HG03095 (cell line): ENCODE results near the gene C16orf78.

ENCODE experiments used
- ATAC-seq: cut with Tn5 transposase; IDR thresholded peaks from one replicate; pipeline ENCODE4 v1.9.1; 2021; ENCODE audit warnings: moderate library complexity; ENCODE audit not compliant: unreplicated experiment

C16orf78 gene, protein sequence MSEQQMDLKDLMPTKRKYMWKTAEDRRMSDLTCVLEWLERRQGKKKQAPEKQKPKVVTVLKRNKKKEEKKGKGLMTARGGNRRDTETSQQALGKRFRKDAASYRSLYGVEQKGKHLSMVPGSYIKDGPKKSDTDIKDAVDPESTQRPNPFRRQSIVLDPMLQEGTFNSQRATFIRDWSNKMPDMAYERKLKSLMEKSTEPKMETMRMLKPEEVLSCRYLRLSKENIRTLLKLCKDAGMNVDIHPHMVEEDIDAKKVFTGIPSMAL

DNA sequence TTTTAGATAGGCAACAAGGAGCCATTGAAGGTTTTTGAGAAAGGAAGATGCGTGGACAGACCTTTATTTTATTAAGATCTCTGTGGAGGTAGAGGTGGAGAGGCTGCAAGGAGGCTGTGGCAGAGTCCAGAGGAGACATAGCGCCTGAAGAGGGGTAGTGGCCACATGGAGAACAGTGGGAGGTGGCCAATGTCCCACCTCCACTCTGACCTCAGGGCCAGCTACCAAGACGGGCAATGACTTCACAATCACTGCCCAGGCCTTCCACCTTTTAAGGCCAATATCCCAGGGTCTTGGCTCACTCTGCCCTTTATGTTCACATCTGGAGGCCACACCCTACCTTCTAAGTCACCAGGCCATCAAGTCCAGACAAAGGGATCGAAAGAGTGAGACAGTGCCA is at the start of gene C16orf78:
C16orf78 (plus strand) TSS at position 301 of the 400 bp plus-strand sequence. CDS start 136 bp downstream, outside the sequence.
- no peak for ATAC-seq

DNA sequence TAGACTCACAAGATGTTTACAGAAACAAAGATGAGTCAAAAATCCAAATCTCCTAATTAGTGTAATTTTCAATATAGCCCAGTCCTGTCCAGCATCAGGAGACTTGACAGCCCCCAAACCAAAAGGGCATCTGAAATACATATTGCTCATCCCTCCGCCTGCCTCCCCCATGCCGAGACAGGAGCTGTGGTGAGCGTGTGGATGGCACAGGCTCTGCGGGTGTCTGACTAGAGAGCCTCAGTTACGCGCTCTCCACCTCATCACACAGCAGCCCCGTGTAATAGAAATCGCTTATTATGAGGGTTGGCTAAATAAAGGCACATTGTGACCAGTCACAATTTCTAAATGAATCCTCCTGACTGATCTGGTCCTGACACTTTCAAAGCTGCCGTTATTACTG is 48.9 kb upstream of the C16orf78 start:
- no peak for ATAC-seq

DNA sequence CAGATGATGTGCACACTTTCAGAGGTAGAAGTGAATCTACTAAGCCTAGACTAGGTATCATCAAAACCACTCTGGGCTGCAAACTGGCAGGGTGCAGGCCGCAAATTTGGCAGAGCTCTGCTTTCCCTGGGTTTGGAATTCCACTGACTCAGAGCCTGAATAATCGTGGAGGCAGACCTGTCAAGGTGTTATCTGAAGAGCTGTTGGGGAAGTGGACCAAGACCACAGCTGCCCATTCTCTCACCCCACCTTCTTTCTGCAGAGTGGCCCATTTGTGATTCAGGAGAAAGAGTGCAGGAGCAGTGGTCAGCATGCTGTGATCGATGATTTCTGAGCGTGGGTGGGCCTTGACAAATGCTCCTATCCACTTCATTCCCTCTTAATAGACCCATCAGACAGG is 46.1 kb upstream of the C16orf78 start:
- ATAC-seq = no peak

DNA sequence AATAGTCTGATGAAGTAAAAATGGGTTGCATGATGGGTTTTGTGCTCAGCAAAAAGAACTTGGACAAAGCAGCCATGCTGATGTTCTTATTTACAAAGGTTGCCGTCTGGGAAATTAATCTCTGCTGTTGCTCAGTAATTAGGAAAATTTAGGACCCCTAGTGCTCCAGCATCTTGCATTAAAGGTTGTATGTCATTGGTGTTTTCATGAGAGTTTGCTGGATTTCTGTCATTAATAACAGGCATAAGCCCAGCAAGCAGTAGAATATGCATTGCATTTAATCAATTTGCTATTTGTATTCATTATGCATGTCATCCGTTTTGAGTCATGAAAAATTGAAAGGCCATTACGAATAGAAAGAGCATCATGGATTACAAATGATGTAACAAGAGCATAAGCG is 45.3 kb upstream of the C16orf78 start:
- no peak for ATAC-seq

DNA sequence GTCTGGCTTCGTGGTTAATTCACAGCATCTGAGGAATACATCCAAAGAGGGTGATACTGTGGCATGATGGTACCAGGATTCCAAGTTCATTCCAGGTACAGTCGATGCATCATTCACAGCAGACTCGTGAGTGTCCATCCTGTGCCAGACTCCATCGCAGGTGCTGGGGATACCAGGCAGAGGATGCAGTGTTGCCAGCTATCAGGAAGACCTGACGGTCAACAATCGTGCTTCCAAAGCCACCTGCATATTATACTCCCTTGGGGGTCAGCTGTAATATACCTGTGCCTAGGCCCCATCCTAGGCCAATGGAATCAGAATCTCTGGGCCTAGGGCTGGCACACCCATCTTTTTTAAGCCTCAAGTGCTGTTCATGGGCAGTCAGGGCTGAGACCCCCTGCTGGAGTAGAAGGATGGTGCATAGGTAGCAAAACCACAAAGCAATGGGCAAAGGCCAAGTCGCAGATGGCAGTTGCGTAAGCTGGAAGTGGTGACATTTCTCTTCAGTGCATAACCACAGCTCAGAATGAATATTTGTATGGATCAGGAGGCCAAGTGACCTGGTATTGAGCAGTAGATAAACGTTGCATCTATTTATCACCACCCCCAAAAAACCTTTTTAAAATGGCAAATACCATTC is 42.9 kb upstream of the C16orf78 start:
- no peak for ATAC-seq

DNA sequence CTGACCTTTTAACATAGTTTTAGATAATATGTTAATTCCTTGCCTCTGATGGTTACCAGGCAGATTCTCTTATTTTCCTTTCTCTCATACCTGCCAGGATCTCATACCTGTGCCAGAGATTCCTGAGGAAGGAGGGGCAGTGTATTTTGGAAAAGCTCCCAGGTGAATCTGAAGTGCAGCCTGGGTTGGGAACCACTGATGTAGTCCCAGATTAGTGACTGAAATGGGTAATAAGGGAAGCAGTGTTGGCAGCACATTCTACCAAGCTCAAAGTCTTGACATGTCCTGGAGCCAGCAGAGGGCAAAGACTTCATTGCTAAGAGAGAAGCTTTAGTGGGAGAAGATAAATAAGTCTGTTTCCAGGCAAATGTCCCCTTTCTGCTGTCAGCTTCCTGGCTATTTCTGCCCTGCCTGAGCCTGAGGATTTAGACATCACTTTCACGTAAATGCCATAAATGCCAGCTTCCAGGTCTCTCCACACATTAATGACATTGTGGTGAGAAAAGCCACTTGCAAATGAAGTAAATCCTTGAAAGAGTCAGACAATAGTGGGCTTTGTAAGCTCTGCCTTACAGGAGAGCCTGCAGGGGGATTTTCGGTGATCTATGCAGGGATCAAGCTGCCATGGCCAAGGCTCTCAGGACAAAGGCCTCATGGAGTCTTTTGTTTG is 40.9 kb upstream of the C16orf78 start:
- ATAC-seq = no peak

DNA sequence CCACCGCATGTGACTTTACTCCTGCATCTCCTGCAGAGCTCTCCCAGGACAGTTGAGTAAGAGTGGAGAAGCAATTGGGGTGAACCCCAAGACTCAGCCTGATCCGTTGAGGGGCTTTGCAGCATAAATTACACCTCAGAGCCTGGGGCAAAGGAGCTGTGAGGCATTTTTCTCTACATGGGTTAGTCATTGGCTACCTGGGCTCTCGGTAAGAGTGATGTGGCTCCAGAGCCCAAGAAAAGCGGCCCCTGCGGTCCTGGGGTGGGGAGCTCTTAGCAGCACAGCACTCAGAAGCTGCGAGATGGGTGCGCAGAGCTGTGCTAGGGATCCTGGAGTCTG is 40.4 kb upstream of the C16orf78 start:
- ATAC-seq = no peak

DNA sequence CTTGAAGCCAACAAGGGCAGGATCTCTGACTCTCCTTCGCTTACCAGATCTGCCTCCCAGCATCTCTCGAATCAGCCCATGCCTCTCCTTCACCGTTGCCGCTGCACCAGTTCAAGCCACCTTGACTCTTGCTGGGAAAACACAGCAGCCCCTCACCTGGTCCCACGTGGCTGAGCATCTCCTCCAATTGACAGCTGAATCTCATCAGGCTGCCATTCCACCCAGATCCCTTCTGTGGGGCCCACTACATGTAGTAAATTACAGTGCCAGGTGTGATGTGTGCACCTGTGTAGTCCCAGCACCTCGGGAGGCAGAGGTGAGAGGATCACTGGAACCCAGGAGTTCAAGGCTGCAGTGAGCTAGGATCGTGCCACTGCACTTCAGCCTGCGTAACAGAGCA is 37.8 kb upstream of the C16orf78 start:
- ATAC-seq = no peak

DNA sequence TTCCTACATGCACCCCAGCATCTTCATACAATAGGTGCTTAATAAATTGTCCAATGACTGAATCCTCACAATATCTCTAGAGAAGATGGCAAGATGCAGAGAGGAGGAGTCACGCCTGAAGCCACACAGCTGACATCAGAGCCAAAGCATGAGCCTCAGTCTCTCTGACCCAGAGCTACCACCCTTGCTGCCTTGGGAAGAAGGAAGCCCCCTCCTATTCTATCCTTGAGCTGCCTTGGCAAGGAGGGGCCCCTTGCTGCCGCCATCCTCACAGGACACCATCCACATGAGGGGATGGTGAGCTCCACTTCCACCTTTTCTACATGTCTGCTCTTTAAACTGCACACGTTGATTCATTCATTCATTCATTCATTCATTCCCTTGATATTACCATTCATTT is 37.0 kb upstream of the C16orf78 start:
- ATAC-seq = no peak

DNA sequence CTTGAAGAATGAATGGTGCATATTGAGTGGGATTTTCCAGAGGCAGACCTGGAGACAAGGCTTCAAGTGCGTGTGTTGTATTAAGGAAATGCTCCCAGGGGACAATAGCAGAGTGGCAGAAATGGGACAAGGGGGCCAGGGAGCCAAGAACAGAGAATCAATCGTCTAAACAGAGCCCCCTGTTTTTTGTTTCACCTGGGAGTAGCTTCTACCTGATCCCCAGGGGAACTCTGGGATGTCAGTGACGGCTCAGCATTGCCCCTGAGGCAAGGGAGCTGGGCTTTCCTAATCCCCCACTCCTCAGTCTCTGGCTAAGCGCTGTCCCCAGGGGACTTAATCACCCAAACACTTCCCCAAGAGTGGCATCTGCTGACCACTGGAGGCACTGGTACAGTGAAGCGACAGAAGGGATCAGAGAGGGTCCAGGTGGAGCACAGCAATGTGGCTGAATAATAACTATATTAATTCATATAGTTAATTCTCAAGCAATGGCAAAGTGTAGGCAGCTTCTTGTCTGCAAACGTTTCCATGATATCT is 35.7 kb upstream of the C16orf78 start:
- no peak for ATAC-seq

DNA sequence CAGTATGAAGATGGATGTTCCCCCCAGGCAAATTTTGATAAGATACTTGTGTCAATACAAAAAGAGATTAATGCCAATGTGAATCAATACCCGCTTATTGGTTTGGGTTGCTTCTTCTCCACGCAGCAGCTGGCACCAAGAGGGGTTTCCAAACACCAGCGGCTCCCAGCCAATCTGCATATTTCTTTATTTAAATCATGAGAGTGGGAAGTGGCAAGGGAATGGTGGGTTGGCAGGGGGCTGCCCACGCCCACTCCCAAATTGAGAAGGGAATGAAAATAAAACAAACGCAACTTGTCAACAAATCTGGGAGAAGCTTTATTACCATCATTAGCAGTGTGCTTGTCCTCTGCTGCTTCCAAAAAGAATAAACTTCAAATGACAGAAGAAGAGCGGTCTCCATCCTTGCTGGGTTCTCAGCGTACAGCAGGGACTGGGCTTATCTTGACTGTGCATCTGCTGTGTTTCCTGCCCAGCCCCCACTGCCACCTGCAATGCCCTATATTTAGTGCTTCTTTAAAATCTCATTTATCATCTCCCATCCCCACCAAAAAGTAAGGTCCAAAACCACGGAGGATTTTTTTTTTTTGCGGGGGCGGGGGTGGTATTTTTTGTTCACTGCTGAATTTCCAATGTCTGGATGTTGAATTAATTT is 34.9 kb upstream of the C16orf78 start:
- ATAC-seq = no peak

DNA sequence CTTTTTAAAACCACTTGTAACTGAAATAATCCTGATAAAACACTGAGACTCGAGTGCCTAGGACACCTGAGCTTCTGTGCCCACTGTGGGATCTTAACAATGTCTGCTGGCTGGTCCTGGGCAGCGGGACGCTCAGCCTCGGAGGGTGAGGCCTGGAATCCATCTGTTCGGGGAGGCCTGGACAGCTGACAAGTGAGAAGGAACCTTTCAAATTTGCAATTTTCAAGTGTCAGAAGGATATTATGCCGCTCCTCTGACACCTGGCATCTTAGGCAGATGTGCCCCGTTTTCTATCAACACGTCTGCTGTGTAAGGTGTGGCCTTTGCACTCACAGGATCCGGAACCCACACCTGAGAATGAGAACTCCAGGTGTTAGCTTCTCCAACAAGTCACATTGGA is 33.1 kb upstream of the C16orf78 start:
- no peak for ATAC-seq

DNA sequence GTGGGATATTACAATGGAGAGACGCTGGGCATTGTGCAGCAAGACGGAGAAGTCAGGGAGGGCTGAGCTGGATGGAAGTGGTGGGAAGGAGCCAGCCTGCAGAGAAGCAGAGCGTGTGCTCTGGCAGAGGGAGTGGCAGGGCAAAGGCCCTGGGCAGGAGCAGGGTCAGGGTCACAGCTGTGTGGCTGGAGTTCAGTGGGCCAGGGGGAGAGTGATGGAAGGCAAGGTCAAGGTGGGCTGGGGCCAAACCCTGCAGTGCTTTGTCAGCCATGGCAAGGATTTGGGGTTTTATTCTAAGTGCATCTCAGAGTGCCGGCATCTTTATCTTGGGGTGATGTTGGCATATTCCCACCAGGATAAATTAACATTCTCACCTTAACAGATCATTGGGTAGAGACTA is 31.9 kb upstream of the C16orf78 start:
- ATAC-seq = no peak

DNA sequence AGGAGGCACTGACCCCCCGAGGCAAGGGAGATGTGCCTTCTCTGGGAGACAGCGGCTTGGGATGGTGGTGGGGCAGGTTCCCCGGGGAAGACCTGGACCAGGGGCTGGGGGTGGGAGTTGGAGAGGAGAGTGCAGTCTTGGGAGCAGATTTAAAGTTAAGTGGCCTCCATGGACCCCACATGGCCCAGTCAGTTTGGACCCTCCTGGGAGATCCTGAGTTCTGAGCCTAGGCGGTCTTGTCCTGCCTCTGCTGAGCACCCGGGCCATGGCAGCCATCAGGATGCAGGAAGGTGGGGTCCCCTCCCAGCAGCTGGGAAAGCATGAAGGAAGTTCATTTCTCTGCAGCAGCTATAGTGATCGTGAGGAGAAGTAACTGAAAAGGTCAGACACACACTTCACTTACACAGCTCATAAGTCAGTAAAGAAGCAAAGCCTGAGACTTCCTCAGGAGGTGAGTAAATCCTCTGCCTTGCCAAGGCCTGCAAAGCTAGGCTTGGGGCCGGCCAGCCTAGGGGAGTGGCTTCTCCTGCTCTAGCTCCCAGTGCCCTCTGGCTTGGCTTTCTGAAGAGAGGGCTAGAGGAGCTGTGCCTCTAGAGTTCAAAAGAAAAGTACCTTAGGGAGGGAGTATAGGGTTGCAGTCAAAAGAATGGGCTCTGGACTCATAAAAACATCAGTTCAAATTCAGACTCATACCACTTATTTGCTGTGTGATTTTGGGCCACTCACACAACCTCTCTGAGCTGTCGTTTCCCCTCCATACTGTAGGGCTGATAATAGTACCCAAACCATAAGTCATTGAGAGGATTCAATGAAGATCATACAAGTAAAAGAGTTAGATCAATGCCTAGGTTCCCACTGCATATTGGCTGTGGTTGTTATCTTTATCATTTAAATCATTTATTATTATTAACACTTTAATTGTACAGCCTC is 31.0 kb upstream of the C16orf78 start:
- ATAC-seq = no peak

DNA sequence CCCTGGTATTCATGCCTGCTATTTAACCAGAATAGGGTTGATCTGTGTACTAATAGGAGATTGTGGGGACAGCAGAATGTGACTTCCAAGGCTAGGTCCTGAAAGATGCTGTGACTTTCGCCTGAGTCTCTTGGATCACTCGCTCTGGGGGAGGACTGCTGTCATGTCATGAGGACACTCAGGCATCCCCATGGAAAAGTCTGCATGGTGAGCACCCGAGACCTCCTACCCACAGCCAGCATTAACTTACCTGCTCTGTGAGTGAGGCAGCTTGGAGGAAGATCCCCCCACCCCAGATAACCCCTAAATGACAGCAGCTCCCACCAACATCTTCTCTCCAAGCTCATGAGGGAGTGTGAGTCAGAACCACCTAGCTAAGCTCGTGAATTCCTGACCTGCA is 30.3 kb upstream of the C16orf78 start:
- no peak for ATAC-seq

DNA sequence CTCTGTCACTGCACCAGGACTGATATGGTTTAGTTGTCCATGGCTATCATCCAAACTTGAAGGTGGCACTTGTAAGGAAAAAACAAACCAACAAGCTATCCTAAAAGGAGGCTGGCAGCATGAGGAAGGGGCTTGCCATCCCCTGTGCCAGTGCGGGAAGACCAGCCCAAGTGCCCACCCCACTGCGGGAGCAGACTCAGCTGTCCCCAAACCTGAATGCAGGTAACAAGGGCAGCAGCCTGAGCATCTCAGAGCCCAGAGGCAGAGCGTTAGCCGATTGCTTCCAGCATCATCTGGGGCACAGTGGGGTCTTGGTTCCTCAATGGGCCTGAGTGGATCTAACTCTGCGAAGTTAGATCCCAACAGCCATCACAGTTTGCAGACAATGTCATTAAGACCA is 29.2 kb upstream of the C16orf78 start:
- no peak for ATAC-seq

DNA sequence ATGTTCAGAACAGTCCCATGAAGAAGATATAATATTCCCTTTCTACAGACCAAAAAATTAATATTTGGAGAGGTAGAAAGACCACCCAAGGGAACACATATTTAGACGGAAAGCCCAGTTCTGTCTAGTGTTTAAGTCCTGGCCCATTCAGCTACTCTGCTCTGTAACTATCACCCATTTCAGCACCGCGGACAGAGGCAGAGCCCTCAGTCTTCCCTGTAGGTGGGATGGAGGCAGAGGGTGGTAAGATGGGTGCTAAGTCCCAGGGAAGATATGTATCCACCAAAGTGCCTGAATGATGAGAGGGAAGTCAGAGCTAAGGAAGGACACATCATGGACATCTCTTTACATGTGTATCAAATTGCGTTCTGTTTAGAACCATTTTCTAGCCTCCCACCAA is 27.8 kb upstream of the C16orf78 start:
- no peak for ATAC-seq

DNA sequence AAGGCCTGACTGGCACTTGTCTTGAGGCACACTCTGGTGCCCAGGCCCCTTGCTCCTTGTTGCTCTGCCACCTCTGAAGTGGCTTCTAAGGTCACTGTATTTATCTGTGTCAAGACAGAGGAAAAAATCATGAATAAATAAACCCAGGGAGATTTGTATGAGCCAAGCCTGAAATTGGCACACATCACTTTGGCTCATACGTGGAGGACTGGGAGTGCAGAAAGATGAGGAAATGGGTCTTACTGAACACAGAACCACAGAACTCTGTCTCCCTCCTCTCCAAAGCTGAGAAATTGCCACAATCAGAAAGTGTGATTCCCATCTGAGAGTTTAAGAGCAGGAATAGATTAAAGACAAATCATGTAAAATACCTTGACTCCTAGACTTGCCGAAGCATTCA is 27.1 kb upstream of the C16orf78 start:
- no peak for ATAC-seq

DNA sequence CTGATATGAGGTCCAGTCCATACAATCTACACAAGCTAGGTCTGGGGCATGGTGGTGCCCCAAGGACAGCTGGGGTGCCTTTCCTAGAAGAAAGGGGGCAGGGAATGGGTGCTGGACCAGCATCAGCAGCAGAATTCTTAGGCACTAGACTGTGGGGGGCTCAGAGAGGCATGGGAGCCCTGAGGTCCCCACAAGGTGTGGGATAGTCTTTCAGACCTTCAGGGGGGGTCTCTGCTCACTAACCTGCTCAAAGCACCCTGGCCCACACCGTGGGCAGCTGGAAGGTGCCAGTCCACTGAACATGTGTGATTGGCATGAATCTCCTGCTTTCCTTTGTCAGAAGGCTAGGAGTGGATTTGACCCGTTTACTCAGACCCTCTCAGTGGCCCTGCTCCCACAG is 26.1 kb upstream of the C16orf78 start:
- no peak for ATAC-seq

DNA sequence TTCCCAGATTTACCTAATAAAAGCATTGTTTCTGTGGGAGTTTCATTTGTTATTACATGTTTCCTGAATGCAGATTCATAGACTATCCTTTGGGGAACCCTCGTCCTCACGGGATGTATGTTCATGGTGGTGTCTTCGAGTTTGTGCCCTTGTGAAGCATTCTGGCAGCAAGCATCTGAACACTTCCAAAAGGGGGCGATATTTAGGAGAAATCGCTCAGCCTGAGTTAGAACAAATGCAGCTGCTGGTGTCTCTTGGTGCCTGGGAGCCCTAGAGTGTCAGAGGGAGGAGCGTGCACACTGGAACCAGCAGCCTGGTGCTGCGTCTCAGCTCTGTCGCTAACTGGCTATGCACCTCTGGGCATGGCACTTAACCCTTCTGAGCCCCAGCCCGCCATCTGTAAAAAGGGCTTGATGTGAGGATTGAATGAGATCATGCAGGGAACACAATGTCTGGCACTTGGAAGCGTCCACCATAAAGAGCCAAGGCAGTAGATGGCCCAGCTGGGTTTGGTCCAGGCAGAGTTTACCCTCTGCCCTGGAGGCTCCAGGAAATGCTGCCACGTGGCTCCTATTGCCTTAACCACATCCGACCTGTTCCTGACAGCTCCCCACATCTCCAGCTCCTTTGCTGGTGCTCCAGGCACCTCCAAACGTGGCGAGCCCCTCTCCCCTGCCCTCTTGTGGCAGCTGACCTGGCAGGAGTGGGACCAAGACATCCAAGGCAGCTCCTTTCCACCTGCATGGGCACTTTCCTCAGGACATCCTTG is 25.0 kb upstream of the C16orf78 start:
- ATAC-seq = no peak
